C4-2B (cell line): Measurements from ENCODE around the gene PTPN18.

ENCODE experiments used
- H3K27ac ChIP-seq: fragments of 450-650 bp; 2 replicates; pipeline ENCODE4 v1.5.1; 2017
- CTCF ChIP-seq: fragments of 450-650 bp; conservative IDR thresholded peaks from 2 replicates; pipeline ENCODE4 v1.5.1; 2017; ENCODE audit warnings: mild to moderate bottlenecking
- ZFX ChIP-seq: fragments of 450-650 bp; IDR thresholded peaks from 2 replicates; pipeline ENCODE4 v1.6.1; 2017

The PTPN18 gene

GRCh38 chr2:130357864-130358263 lies 2.0 kb downstream of the PTPN18 start:
- no peak overlapping the region for H3K27ac ChIP-seq
- TF ChIP-seq CTCF (no peak), ZFX (no peak)

DNA sequence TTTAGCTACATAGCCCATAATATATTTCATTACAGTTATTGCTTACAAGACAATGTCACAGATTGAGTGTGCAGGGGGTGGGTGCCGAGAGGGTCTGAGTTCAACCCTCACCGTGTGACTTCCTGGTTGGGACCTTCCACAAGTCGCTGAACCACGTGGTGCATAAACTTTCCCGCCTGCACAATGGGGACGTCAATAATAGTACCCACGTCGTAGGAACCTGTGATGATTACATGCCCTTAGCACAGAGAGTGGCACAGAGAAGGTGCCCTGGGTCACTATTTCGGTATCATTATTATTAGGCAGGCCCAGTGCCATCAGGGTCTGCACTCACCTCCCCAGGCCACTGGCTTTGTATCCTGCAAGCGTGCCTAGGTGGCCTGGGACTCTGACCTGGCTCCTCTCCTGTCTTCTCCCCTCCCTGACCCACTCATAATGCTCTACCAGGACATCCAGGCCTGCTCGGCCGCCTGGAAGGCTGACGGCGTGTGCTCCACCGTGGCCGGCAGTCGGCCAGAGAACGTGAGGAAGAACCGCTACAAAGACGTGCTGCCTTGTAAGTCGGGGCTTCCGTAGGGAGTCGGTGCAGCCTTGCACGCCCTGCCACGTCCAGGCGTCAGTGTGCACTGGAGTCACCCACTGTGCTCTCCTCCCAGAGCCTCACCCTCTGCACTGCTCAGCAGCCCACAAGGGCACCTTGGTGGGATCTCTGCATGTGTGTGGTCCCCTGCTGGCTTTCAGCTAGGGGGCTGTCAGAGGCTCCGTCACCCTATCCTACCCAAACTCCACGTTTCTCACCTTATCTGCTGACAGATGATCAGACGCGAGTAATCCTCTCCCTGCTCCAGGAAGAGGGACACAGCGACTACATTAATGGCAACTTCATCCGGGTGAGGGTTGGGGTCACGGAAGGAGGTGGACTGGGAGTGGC lies 2.8 kb downstream of the PTPN18 start:
- H3K27ac ChIP-seq, result no peak overlapping the region
- no peak for TF ChIP-seq ZFX

DNA sequence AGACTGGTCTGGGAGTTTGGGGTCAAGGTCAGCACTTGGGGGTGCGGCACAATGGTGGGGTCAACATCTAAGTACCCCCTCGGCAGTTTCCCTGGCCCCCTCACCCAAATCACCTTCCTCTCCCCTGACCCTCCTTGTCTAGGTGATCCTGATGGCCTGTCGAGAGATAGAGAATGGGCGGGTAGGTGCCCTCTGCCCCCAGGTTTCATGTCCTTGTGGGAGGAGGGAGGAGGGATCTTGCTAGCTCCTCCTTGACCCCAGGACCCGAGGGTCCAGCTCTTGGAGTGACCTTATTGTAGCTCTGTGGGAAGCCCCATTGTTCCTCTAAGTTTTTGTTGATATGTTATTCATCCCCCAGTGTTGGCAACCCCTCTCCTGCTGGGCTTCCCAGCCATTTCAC lies 3.6 kb downstream of the PTPN18 start:
- TF ChIP-seq CTCF, result no peak
- TF ChIP-seq ZFX, result no peak
- H3K27ac ChIP-seq, result no peak overlapping the region

DNA sequence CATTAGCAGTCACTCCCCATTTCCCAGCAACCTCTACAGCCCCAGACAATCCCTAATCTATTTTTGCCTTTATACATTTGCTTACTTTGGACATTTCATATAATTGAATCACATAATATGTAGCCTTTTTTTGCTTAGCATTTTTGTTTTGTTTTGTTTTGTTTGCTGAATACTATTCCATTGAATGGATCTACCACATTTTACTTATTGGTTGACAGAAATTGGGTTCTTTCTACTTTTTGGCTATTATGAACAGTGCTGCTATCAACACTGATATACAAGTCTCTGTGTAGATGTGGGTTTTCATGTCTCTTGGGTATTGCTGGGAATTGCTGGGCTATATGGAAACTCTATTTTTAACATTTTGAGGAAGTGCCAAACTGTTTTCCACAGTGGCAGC lies 7.6 kb downstream of the PTPN18 start:
- H3K27ac ChIP-seq, result no peak overlapping the region
- TF ChIP-seq ZFX (no peak), CTCF (no peak)

DNA sequence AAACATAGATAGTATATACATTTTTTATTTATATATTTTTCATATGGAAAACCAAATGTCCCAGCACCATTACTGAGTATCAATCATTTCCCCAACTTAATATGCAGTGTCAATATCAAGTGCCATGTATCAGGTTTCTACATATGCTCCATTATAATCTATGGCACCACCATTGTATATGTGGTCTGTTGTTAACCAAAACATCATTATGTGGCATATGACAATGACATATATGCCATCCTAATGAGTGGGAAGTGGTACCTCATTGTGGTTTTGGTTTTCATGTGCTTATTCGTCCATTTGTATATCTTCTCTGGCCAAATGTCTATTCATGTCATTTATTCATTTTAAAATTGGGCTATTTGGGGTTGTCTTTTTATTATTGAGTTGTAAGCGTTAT lies 9.2 kb downstream of the PTPN18 start:
- TF ChIP-seq CTCF (no peak), ZFX (no peak)
- H3K27ac ChIP-seq, result no peak overlapping the region

GRCh38 chr2:130365963-130366362 lies 10.1 kb downstream of the PTPN18 start:
- no peak overlapping the region for H3K27ac ChIP-seq
- TF ChIP-seq CTCF (no peak), ZFX (no peak)

DNA sequence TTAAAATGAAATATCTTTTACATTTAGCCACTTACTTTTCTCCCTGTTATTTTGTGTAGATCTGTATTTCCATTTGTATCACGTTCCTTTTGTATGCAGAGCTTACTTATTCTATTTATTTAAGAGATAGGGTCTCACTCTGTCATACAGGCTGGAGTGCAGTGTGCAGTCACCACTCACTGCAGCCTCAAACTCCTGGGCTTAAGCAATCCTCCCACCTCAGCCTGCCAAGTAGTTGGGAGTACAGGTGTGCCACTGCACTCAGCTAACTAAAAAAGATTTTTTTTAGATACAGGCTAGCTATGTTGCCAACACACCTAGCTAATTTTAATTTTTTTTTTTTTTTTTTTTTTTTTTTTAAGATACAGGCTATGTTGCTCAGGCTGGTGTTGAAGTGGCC lies 10.9 kb downstream of the PTPN18 start:
- TF ChIP-seq CTCF, result no peak
- TF ChIP-seq ZFX, result no peak
- H3K27ac ChIP-seq, result no peak overlapping the region

- no peak overlapping the region for H3K27ac ChIP-seq
- TF ChIP-seq ZFX, result no peak
- no peak for TF ChIP-seq CTCF
Measured at GRCh38 chr2:130368786-130369185, 12.9 kb downstream of the PTPN18 start.
